Endothelial cell of umbilical vein (primary cell): Measurements from ENCODE around the gene MATN4.

Experiments
- CTCF ChIP-seq, 2 donors: IDR thresholded peaks; 1 replicate in 1 of 2; 2 replicates in 1 of 2; pipeline ENCODE4 v1.5.1; 2011; ENCODE audit warnings: low read length in 2 of 2, mild to moderate bottlenecking in 2 of 2, moderate library complexity in 2 of 2, control low read depth in 1 of 2, inconsistent platforms in 1 of 2, low read depth in 1 of 2; ENCODE audit not compliant: insufficient read depth in 1 of 2; ENCODE audit errors: extremely low read depth in 1 of 2
- FOS ChIP-seq: IDR thresholded peaks from 2 replicates; pipeline ENCODE4 v1.6.1; 2011; ENCODE audit warnings: mild to moderate bottlenecking, low read length, moderate library complexity, borderline replicate concordance; ENCODE audit not compliant: insufficient read depth
- JUN ChIP-seq: IDR thresholded peaks from 2 replicates; pipeline ENCODE4 v1.6.1; 2011; ENCODE audit warnings: borderline replicate concordance, low read depth; ENCODE audit not compliant: insufficient read length, insufficient read depth
- MAX ChIP-seq: IDR thresholded peaks from 2 replicates; pipeline ENCODE4 v1.6.1; 2011; ENCODE audit not compliant: insufficient read depth, insufficient read length
- POLR2A ChIP-seq: IDR thresholded peaks from 2 replicates; pipeline ENCODE4 v1.6.1; 2012; ENCODE audit warnings: low read depth, mild to moderate bottlenecking, control low read depth, low read length

GRCh38 chr20:45354423-45355208 is 46.5 kb upstream of the MATN4 start:
- TF ChIP-seq FOS (no peak), CTCF (IDR thresholded peaks at IDR 0.05; ENCODE audit: extremely low read depth in 1 of 2, insufficient read depth in 1 of 2, low read depth in 1 of 2, low read length in 2 of 2) (no peak), POLR2A (no peak), JUN (no peak), MAX (no peak)
